MM.1S (cell line): ENCODE measurements around the gene C1QTNF9B.

ENCODE experiments used
- CTCF ChIP-seq: fragments of 300-600 bp; sonication (generic); IDR thresholded peaks from 2 replicates; pipeline ENCODE4 v1.5.1; 2016; ENCODE audit warnings: antibody characterized with exemption, low read length, mixed read lengths
- EZH2 ChIP-seq: fragments of 300-600 bp; sonication (generic); optimal IDR thresholded peaks from 2 replicates; pipeline ENCODE3; 2017; ENCODE audit warnings: low read depth, mild to moderate bottlenecking, antibody characterized with exemption, low read length, mixed read lengths

- TF ChIP-seq CTCF (no peak), EZH2 (no peak)
Measured at GRCh38 chr13:23868521-23868920, 28.8 kb downstream of the C1QTNF9B start.
